SKM-1 treated with dmso at 0.1 percent for 144 hours (cell line): ENCODE data around the gene PEA15.

ENCODE experiments used
- DNase-seq: peaks from one replicate; lab custom pipeline; 2025; ENCODE audit not compliant: unreplicated experiment; lab: John Stamatoyannopoulos, UW

The PEA15 gene

DNA sequence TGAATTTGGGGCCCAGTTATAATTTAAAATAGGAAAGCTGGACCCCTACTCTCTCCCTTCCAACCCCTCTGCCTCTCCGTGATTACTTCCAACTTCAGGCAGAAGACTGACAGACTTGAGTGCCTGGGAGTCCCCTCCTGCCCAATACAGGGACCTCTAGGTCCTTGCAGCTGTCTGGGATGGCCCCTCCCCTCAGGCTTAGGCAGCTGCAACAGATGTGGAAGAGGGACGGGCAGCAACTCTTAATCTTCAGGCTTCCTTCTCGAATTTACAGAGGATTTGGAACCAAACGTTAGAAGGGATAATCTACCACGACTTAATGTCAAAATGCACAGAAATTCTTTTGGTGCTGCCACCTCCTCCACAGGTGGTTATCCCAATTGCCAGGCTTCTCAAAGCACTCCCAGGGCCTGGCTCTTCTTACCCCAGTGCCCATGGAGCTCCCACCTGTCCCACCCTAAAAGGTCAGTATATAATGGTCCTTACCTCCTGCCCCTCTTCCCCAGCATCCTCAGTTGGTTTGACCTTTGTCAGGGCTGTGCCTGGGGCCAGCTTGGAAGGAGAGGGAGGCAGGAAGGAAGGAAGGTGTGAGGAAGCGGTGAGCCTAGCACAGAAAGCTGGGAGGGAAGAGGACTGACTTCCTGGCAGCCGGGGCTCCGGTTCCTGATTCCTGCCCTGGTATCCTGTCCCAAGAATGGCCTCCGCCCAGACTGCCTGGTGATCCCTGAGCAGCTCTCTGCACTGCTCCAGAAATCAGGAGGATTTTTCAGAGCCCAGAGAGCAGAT is 2.8 kb downstream of the PEA15 start:
- no peak for DNase-seq

DNA sequence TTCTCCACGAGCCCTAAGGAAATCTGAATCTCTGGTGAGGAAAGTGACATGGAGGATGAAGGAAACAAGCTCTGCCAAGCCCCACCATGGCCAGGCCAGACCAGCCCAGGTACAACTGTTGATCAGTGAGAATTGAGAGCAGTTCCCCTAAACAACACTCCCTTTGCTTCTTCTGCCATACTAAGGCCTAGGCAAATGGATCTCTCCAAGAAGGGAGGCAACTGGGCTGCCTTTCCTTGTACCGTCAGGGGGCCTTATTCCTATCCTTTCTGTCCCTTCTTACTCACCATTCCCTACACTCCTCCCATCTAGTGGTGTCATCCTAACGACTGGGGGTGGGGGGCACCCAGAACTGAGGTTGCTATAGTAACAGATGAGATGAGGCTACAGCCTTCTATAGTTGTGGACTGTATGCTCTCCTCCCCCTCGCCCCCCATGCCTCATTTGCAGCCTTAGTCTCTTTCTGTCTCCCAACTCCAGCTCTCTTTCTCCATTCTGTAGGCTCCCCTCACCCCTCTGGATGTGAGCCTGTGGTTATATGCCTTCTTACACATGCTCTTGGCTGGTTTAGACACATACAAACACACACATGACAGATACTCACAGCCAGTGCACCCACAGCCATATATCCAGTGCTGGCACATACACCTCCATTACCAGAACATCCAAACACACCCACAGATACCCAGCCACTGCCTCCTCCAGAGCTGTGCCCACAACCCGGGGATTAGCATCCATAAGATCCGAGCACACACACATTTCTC is 3.6 kb downstream of the PEA15 start:
- no peak for DNase-seq

DNA sequence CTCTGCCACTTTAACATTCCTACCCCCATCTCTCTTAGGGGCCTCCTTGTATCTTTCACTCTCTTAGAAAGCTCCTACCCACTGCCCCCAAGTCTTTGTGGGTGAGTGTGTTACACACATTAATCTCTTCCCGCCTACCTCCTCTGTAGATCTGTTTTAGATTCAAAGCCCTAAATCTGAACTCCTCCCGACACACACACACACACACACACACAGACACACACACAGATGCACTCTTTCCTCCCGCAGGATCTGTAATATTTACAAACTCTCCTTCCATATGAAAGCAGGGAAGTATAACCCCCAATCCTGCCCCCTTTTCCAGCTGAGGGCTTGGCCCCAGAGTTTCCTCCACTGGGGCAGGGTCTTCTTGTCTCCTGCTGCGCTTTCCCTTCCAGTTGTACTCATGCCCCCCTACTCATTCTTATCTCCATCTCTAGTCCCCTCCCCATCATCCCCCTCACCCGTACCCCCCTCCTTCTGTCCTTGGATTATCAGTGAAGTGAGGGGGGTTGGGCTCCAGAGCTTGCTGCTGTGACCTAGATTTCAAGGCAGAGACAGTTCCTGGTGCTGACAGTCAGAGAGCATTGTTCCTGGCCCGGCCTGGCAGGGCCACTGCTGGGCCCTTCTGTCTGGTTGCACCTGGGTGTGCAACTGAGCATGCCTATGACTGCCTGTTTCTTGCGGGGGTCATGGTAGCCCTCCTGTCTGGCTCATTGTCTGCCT is 4.3 kb downstream of the PEA15 start:
- no peak for DNase-seq

DNA sequence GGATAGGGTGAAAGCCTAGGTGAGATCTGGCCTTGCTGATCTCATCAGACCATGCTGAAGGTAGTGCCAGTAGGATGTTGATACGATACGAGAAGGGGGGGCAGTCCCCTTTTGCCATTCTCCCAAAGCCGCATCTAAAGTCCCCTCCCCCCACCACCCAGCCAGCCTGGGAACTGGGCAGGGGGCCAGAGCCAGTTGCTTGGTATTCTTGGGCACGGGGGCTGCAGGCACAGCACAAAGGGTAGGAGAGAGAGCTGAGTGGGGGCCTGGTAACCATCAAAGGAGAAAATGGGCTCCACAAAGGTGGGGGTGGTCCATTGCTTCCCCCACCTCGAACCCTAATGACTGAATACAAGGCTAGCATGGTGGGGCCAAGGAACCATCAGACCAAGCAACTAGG is 5.4 kb downstream of the PEA15 start:
- DNase-seq: no peak

DNA sequence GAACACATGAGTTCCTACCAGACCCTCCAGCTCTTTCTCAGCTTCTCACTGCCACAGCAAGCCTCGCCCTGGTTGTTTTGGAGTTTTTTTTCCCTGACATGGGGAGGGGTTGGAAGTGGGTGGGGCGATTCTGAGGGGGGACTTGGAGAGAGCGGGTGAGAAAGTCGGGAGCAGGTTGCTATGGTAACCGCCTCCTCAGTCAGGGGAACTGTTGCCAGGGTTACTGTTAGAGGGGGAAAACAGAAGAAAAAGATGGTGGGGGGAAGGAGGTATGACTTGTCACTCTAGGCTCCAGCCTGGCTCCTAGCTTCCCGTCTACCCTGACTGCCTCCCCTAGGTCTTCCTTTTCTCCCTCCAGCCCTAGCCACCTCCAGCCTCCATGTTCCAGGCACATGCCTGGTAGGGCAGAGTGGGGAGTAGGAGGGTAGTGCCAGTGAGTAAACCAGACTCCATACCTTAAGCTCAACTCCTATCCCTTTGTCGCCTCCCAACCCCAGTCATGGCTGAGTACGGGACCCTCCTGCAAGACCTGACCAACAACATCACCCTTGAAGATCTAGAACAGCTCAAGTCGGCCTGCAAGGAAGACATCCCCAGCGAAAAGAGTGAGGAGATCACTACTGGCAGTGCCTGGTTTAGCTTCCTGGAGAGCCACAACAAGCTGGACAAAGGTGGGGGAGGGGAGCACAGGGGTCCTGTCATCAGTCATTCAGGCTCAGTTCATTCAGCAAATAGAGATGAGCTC is 6.0 kb downstream of the PEA15 start:
- no peak for DNase-seq

DNA sequence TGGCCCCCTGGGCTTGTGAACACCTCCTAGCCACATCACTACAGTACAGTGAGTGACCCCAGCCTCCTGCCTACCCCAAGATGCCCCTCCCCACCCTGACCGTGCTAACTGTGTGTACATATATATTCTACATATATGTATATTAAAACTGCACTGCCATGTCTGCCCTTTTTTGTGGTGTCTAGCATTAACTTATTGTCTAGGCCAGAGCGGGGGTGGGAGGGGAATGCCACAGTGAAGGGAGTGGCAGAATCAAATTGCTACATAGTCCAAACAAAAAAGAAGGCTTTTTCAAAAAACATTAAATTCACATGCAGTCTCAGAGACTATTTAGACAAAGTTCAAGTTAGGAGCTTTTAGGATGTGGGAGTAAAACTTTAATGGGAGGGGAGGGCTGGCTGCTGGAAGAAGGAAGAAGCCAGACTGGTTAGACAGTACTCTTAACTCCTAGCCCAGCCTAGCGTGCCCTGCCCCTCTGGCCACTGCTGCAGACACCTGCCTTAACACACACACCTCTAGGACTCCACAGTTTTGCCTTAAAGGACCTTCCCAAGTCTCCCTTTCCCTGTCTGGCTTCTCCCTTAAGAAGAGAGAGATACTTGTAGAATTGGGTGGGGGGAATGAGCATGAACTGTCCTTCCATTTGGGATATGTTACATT is 9.4 kb downstream of the PEA15 start:
- no peak for DNase-seq

DNA sequence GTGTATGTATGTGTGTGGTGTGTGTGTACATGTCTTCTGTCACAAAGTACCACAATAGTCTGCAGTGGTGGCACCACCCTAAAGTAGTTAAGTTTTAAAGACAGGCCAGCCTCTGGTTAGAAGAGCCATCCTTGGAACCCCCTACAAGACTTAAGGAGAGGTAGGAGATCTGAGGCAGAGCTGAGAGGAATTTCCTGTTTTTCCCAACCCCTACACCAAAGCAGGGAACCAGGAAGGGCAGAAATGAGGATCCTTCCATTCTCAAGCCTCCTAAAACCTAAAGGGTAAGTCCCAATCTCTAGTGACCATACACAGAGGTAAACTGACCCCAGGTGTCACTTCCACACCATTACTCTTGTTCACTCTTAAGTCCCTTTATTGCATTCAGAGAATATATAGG is 11.1 kb downstream of the PEA15 start:
- no peak for DNase-seq

DNA sequence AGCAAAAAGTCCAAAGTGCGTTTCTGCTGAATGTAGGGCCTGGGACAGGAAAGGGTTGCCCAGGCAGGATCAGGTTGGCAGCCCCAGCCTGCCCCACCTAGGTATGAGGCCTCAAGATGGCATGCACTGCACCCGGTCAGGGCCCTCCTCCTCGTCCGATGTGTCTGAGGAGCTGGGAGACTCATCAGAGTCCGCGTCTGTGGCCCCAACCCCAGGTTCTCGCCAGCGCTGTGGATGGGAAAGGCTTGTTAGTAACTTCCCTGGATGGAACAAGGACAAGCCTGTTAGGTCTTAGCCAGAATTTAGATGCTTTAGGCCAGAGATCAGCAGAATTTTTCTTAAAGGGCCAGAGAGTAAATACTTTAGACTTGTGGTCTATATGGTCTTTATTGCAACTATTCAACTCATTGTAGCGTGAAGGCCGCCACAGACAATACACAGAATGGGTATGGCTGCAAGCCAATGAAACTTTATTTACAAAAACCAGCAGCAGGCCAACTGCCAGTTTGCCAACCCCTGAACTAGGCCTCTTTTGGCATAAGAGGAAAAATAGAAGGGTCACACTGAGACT is 12.4 kb downstream of the PEA15 start:
- no peak for DNase-seq

DNA sequence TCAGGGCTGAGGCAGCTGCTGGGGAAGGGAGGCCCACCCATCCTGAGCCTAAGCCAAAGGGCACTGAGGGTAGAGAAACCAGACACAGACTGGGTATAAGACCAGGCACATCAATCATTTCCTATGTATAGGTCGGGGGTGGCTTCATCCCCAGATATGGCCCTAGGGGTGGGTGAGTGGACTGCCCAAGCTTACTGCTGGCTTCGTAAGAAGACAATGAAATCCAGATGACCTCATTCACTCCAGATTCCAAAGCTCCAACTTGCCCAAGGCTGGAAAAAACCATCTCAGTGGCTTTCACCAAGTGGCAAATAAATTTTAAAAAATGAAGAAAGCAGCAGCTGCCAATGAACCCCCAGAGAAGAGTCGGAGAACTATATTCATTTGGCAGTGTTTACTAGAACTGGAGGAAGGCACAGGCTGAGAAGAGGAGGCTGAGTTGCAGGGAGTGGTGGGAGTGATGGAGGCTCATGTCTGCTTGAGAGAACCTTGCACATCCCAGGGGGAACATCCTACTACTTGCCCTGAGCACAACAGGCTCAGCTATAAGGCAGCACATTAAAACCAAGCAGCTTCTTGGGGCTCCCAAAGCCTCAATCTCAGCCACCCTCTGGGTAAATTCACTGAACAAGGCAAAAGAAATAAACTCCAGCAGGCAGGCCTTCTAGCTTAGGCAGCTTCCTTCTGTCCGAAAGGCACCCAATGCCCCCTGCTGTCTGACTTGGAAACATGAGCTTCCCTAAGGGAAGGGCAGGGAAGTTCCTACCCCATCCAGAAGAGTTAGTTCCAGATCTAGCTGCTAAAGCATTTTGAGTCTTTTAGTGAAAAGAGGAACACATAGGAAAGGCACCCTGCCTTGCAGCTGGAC is 14.1 kb downstream of the PEA15 start:
- DNase-seq: no peak

DNA sequence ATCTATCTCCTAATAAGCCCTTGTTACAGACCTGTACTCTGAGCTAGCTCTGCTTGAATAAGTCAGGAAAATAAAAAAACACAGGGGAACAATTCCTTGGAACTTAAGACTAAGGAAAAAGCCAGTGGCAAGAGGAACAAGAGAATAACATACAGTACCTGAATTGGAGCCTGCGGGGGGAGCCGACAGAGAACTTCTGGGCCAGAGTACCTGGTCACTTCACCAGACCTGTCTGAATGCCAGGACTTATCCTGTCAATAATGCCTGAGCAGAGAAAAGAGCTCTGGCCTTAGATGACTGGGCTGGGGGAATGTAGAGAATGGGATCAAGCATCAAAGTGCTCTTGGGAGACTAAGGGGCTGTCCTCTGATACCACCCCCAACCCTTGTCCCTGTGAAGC is 15.1 kb downstream of the PEA15 start:
- DNase-seq: no peak

DNA sequence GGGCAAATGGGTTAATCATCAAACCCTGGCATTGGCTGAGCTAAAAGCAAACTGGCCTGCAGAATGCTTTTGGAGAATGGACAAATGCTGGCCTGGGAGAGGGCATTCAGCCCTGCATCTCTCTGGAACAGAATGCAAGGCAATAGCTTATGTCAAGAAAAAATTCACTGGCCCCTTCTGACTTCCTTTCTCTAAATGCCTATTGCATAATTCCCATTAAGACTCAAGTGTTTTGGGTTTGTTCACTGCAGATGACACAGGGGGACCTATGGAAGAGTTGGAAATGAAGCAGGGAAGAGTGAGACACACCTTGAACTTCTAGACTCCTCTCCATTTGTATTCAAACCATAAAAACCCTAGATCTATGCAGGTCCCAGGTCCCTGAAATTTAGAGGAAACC is 15.9 kb downstream of the PEA15 start:
- DNase-seq: no peak

DNA sequence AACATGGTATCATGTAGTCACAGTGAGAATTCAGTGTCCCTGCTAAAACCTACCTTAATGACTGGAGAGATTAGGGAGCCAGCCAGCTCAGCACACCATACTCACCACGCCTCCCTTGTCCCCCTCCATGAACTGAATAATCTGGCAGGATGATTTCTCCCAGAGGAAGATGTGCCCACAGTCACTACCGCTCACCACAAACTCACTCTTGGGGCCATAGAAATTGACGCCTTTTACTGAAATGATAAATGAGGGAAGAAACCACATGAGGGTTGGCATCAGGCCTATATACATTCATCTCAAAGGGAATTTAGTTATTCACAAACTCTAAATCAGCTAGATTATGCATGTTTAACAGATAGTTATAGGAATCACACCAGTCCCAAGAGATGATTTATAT is 17.4 kb downstream of the PEA15 start:
- DNase-seq: no peak

DNA sequence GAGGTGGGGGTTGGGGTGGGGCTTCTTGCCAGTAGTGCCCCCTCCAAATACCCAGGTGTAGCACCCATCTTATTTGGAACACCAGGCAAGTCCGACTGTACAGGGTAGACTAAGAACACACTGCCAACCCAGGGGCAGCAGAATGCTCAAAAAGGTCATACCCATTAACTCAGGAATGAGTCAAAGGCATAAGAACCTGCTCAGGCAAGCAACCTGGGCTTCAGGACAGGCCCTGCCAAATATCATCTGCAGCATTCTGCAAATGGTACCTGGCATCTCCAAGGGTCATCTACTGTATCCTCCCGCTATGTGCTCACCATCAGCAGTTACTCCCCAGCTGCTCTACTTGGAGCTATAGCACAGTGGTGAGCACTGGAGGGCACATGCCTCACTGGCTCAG is 19.4 kb downstream of the PEA15 start:
- DNase-seq: no peak

DNA sequence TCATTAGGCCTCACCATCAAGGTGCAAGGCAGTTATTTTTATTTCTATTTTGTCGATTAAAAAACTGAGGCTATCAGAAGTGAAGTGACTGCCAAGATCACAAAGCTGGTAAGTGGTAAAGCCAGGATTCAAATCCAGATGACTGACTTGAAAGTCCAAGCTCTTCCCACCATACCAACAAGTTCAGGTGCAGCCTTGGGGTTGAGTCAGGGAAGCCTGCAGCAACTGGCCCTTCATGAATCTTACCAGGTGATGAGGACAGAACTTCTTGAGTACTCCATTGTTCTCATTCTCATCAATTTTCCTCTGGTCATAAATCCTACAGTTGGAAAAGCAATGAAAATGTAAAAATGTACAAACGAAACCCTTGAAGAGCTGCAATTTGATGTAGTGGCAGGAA is 20.2 kb downstream of the PEA15 start:
- DNase-seq: no peak

DNA sequence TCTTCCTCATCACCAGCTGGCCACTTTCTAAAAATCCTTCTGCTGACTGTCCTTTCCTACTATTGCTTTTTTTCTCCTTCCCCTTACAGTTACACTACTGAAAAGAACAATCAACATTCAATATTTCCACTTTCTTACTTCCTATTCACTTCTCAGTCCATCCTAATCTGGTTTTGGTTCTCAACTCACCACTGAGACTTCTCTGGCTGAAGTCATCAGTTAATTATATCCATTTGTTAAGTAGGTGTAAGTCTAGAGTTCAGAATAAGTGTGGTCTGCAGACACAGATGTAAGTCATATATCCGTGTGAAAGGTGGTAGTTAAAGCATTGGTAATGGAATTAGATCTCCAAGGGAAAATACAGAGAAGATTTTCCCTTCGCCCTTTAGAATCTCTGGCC is 21.4 kb downstream of the PEA15 start:
- no peak for DNase-seq

DNA sequence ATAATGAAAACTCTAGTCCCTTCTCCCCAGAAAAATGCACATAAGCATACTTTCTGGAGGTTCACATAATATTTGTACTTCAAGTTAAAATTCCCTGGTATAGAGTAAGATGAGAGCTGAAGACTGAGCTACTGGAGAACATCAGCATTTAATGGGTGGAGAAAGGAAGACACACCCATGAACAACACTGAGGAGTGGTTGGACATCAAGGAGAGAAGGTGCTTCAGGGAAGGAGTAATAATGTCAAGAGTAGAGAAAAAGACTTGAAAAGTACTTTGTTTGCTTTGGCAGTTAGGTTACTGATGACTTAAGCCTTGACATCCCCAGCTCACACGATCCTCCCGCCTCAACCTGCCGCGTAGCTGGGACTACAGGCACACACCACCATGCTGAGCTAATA is 21.9 kb downstream of the PEA15 start:
- no peak for DNase-seq

DNA sequence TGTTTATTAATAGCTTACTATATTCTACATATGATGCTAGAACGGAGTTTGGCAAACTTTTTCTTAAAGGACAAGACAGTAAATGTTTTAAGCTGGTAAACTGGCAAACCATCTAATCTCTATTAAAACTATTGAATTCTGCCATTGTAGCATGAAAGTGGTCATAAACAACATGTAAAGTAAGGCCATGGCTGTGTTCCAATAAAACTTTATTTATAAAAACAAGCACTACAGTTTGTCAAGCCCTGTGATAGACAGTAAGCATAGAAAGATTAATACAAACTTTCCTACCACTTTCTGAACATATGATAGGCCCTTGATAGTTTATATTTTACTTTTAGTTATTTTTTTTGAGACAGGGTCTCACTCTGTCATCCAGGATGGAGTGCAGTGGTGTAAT is 22.4 kb downstream of the PEA15 start:
- DNase-seq: no peak

DNA sequence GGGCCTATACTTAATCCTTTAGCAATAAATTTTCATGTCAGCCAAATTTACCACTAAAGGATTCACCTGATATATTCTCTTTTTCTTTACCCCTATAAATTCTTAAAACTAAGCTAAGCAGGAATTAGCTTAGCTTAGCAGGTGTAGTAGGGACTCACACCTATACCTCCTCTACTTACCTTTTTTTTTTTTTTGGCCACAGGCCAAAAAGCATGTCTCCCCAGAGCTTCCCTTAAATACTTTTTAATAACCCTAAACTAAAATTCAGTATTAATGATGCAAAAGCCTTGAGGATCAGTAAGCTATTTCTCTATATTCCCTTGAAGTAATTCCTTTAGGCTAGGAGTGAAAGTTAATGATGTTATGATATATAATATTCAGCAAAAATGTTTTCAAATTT is 23.2 kb downstream of the PEA15 start:
- no peak for DNase-seq

DNA sequence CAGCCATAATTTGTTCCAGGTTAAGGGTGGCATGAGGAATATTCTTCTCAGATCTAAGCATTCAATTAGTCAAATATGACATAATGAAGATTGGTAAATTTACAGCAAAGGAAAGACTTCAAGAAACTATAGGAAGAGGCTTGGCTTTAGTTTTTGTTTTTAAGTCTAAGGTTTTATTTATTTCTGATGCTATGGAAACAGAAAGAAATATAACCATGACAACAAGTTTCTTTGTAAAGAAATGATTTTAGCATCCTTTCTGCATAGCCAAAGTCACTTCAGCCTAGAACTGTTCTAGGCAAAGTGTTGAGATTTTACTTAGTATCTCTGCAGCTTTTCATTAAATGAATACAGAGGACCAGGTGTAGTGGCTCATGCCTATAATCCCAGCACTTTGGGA is 27.7 kb downstream of the PEA15 start:
- DNase-seq: no peak

DNA sequence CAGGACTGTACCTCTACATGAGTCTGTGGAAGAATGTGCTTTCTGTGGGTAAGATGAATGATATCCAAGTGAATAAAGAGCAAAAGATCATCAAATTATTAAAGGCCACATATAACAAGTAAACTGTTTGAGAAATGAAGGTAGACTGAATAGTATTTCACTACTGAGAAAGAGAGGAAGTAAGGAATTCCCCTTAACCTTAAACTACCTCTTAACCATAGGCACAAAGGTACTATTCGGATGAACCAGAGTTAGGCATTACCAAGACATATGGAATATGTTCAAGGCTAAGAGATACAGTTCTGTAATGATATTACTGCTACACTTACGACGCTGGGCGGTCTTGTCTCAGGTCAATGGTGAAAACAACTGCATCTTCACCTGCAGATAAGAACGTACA is 31.6 kb downstream of the PEA15 start:
- DNase-seq: no peak
